ENCODE results near the gene SGK2.
"Not testable (repeated sequence)": the region's sequence is repeated elsewhere in the genome, so short reads cannot be mapped to it uniquely, and the experiment has no call there.

Gene SGK2

GRCh38 chr20:43590392-43591303 lies 31.8 kb downstream of the SGK2 start, which contains the start of gene IFT52:
IFT52 (plus strand) TSS chr20:43590937; CDS start chr20:43594699, 3,762 bp downstream.
- H3K36me3 Mint-ChIP-seq: peaks cover 18% of the 10 kb centered on the region
- H3K9me3 Mint-ChIP-seq: no peaks in the 10 kb centered on the region

GRCh38 chr20:43601960-43602359 lies 43.1 kb downstream of the SGK2 start:
- not testable (repeated sequence) for H3K9me3 Mint-ChIP-seq; H3K4me1 Mint-ChIP-seq; ATAC-seq; H3K4me3 Mint-ChIP-seq; DNase-seq (ENCODE audit: low spot score in 2 of 2); H3K27ac Mint-ChIP-seq
- peaks cover 45% of the 10 kb centered on the region for H3K36me3 Mint-ChIP-seq

More at GRCh38 chr20:43590392-43591303, 31.8 kb downstream of the SGK2 start, which contains the start of gene IFT52:
- ATAC-seq: peak; percentile 99
- Mint-ChIP-seq H3K4me1 (peaks cover 18% of the 10 kb centered on the region), H3K4me3 (peak within 1 kb of the TSS; percentile 90), H3K27ac (peak within 1 kb of the TSS; percentile 95)
- DNase-seq (ENCODE audit: low spot score in 2 of 2): peak; percentile 71 to 89

GRCh38 chr20:43603124-43603523 lies 44.3 kb downstream of the SGK2 start:
- Mint-ChIP-seq H3K36me3 (peaks cover 33% of the 10 kb centered on the region), H3K4me3 (no peak overlapping the region), H3K4me1 (no peaks in the 10 kb centered on the region), H3K9me3 (no peaks in the 10 kb centered on the region), H3K27ac (no peak overlapping the region)
- ATAC-seq (no peak), DNase-seq (ENCODE audit: low spot score in 2 of 2) (no peak)

DNA sequence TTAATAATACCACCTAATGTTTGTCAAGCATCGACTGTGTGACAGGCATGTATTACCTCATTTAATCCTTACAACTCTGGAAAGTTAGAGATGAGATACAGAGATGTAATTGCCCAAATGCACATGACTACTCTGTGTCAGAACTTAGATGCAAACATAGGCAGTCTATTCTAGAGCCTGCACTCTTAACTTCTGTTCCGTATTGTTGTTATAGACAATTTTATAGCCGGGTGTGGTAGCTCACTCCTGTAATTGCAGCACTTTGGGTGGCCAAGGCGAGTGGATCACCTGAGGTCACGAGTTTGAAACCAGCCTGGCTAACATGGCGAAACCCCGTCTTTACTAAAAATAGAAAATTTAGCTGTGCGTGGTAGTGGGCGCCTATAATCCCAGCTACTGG lies 46.9 kb downstream of the SGK2 start:
- no peak overlapping the region for H3K4me3 Mint-ChIP-seq
- ATAC-seq: no peak

DNA sequence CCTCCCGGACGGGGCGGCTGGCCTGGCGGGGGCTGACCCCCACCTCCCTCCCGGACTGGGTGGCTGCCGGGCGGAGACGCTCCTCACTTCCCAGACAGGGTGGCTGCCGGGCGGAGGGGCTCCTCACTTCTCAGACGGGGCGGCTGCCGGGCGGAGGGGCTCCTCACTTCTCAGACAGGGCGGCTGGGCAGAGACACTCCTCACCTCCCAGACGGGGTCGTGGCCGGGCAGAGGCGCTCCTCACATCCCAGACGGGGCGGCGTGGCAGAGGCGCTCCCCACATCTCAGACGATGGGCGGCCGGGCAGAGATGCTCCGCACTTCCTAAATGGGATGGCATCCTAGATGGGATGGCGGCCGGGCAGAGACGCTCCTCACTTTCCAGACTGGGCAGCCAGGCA lies 48.5 kb downstream of the SGK2 start:
- not testable (repeated sequence) for ATAC-seq, H3K4me1 Mint-ChIP-seq

More for the DNA sequence above, 46.9 kb downstream of the SGK2 start:
- Mint-ChIP-seq H3K36me3 (peaks cover 32% of the 10 kb centered on the region), H3K27ac (no peak overlapping the region), H3K4me1 (no peaks in the 10 kb centered on the region), H3K9me3 (no peaks in the 10 kb centered on the region)
- no peak for DNase-seq (ENCODE audit: low spot score in 2 of 2)

DNA sequence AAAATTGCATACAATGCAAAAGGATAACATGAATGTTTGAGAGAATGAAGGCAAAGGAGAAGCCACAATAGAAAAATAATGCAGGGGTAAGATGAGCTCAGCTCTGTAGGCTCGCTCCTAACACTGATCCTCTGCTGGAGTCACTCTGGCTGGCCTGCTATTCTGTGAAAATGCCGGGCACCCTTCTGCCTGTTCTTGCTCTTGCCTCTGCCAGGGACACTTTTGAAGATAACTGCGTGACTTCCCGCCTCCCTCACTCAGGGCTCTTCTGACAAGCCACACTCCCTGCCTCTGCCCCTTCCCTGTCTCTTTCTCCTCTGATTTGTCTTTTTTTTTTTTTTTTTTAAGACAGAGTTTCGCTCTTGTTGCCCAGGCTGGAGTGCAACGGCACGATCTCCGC lies 72.8 kb downstream of the SGK2 start:
- peaks cover 37% of the 10 kb centered on the region for H3K36me3 Mint-ChIP-seq
- DNase-seq (ENCODE audit: low spot score in 2 of 2): no peak
- no peak for ATAC-seq
- H3K4me3 Mint-ChIP-seq: no peak overlapping the region
- H3K27ac Mint-ChIP-seq: no peak overlapping the region
- no peaks in the 10 kb centered on the region for H3K4me1 Mint-ChIP-seq
- no peaks in the 10 kb centered on the region for H3K9me3 Mint-ChIP-seq

More for the DNA sequence above, 48.5 kb downstream of the SGK2 start:
- DNase-seq (ENCODE audit: low spot score in 2 of 2); H3K9me3 Mint-ChIP-seq; H3K27ac Mint-ChIP-seq; H3K4me3 Mint-ChIP-seq: not testable (repeated sequence)
- peaks cover 32% of the 10 kb centered on the region for H3K36me3 Mint-ChIP-seq

Data from stimulated activated effector memory CD8-positive, alpha-beta T cell treated with anti-CD3 and anti-CD28 coated beads, Interleukin-12 subunit alpha, Interleukin-12 subunit beta, amount 100 ng/mL, for 72 hours (primary cell).